ENCODE measurements around the gene NACC2. TPM values are rescaled to one million over a fixed set of nuclear protein-coding genes. Genes with fewer than 3 reads are reported as not detected.
"Not testable (repeated sequence)": the region's sequence is repeated elsewhere in the genome, so short reads cannot be mapped to it uniquely, and the experiment has no call there.

NACC2 gene
- total RNA-seq, 1 donor from 2014 or later, result 3.7 TPM

DNA sequence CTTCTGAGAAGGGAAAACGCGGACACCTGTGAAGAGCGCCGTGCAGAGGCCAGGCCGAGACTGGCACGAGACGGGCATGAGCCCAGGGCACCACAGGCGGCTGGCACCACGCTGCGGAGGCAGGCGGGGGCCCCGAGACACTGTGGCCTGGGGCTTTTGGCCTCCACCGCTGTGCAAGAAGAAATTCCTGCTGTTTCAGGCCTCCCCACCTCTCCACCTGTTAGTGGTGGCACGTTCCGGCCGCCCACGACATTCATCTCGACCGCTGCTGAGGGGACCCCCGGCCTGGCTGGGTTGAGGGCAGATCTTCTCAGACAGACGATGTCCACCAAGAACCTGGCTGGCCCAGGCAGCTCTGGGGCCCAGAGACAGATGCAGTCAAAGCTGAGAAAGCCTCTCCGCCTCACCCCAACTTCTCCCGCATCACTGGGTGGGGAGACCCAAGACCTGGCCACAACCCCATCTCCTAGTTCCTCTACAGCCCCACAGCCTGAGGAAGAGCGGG, 11.5 kb downstream of the NACC2 start:
- DNase-seq (ENCODE audit: low spot score in 2 of 2), result no peak
- no peak for FAIRE-seq

DNA sequence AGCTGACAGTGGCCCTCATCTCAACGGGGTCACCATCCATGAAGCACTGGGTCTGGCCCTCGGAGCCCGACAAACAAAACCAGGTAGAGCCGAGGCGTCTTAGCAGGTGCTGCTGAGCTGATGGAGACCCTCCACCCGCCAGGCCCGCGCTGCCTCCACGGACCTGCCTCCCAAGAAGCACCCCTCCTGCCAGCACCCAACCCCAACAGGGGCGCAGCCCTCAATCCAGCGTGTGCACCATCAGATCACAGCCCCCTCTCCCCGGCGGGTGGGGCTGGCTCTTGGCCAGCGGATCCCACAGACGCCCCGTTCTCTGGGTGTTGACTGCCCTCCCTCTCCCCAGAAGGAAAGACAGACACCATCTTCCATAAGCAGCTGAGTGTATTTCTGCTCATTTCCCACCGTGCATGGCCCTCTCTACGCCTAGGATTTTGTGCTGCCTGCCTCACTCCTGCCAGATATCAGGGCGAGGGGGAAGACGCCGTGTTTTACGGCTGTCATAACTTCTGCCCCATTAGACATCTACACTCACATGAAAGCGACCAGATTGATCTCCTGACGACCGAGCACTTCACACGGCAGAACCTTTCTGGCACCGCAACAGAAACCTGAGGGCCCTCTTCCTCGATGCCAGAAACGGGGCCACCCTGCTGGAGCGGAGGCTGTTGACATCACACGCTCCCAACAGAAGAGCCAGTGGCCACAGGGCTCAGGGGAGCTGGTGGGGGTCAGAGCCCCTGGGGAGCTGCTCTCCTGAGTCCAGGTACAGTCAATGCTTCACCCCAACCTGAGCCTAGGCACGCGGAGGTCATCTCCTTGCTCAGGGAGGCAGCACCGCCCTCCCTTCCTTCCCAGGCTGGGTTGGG, 12.4 kb downstream of the NACC2 start:
- no peak for DNase-seq (ENCODE audit: low spot score in 2 of 2)
- no peak for FAIRE-seq

DNA sequence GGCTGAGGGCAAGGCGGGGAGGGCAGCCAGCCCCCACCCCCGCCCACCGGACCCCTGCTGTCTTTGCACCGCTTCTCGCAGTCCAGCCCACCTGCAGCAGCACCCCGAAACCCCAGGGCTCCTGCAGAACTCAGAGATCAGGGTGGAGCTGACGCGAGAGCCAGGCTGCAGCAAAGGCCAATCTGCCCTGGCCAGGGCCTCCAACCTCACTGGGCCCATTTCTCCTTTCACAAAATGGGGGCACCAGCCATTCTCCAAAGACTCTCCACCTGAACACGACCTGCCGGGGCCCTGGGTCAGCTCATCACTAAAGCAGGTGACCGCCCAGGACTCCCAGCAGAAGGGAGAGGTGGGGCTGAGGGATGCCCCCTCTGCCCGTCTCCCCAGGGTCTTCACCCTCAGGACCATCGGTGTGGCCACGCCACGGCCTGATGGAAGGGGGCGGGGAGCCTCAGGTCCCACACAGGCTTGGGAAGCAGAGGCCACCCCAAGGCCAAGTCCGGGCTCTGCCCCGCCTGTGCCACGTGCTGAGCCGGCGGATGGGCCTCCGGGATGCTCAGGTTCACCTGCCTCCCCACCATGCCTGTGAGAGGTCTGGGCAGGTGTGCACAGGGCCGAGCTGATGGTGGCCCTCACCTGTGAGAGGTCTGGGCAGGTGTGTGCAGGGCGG, 13.1 kb downstream of the NACC2 start:
- DNase-seq (ENCODE audit: low spot score in 2 of 2) (no peak), FAIRE-seq (no peak)

GRCh38 chr9:136081113-136081825, 13.8 kb downstream of the NACC2 start:
- DNase-seq (ENCODE audit: low spot score in 2 of 2) (peak in 1 of 2 donors; percentile 39), FAIRE-seq (no peak)

GRCh38 chr9:136080716-136081112, 14.4 kb downstream of the NACC2 start:
- DNase-seq (ENCODE audit: low spot score in 2 of 2) (no peak), FAIRE-seq (no peak)

GRCh38 chr9:136079916-136080246, 15.2 kb downstream of the NACC2 start:
- DNase-seq (ENCODE audit: low spot score in 2 of 2) (no peak), FAIRE-seq (no peak)

GRCh38 chr9:136079211-136079915, 15.7 kb downstream of the NACC2 start:
- FAIRE-seq (no peak), DNase-seq (ENCODE audit: low spot score in 2 of 2) (peak in 1 of 2 donors; percentile 4)

DNA sequence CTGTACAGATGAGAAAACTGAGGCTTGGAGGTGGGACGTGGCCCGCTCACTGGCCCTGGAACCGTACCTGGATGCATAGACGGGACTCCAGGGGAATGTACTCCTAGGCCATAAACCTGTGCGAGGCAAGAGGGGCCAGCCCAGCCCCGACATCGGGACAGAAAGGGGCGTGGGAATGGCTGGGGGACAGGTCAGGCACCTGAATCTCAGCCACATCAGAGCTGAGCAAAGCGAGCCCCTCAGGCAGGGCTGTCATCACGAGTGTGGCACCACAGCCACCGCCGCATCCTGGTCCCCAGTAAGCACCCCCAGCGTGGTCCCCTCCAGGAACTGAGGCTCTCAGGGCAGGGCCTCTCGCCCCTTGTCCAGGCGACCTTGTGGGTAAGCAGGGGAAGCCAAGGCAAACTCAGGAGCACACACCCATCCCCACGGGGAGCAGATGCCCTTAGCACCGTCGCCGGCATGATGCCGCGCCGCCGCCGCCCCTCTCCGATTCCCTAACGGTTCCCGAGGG, 16.5 kb downstream of the NACC2 start:
- DNase-seq (ENCODE audit: low spot score in 2 of 2) (no peak), FAIRE-seq (no peak)

- no peak for FAIRE-seq
- DNase-seq (ENCODE audit: low spot score in 2 of 2), result no peak
These were observed 17.1 kb downstream of the NACC2 start for GRCh38 chr9:136078024-136078423.

DNA sequence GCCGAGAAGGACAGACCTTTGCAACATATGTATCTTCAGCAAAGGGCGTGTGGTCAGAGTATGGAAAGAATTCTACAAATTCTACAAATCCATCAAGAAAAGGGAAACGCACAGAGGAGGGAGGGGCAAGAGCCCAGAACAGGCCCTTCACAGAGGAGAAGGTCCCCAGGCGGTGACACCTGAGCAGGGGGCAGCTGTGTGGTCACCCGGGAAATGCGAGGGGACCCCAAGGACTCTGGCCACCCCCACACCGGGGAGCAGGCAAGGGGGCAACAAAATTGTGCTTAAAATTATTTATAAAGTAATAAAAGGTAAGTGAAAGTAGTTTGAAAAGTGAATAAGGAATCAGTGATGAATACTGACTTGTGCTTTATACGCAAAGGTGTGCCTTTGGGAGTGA, 17.6 kb downstream of the NACC2 start:
- FAIRE-seq (no peak), DNase-seq (ENCODE audit: low spot score in 2 of 2) (no peak)

- DNase-seq (ENCODE audit: low spot score in 2 of 2) (no peak), FAIRE-seq (no peak)
These were observed 19.0 kb downstream of the NACC2 start for GRCh38 chr9:136075881-136076678.

DNA sequence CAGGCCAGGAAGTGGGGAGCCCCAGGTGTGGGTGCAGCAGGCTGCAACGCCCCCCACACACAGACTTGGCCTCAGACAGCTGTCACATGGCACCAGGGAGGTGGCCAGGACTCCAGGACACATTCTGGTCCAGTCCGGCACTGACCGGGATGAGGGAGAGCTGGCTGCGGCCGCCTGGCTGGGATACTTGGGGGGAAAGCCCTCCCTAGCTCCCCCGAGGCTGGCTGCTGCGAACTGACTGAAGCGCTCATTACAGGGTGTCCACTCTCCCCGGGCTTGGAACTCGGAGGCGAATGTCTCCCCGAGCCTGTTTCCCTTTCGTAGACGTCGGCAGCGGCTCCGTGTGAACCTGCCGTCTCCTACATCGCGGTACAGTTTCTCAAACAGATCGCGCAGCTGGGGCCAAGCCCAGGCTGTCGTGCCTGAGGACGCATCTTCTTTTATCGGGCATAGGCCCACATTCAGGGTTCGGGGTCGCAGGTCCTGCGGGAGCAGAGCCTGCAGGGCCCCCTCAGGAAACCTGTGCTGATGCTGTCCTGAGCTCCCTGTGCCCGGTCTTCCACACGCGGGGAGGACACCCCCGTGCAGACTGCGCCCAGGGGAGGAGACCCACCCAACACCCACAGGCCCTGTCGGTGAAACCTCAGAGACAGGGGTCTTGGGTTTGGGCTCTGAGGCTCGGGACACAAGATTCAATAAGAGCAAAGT, 19.8 kb downstream of the NACC2 start:
- no peak for FAIRE-seq
- DNase-seq (ENCODE audit: low spot score in 2 of 2), result no peak

GRCh38 chr9:136074706-136075105, 20.4 kb downstream of the NACC2 start:
- no peak for FAIRE-seq

DNA sequence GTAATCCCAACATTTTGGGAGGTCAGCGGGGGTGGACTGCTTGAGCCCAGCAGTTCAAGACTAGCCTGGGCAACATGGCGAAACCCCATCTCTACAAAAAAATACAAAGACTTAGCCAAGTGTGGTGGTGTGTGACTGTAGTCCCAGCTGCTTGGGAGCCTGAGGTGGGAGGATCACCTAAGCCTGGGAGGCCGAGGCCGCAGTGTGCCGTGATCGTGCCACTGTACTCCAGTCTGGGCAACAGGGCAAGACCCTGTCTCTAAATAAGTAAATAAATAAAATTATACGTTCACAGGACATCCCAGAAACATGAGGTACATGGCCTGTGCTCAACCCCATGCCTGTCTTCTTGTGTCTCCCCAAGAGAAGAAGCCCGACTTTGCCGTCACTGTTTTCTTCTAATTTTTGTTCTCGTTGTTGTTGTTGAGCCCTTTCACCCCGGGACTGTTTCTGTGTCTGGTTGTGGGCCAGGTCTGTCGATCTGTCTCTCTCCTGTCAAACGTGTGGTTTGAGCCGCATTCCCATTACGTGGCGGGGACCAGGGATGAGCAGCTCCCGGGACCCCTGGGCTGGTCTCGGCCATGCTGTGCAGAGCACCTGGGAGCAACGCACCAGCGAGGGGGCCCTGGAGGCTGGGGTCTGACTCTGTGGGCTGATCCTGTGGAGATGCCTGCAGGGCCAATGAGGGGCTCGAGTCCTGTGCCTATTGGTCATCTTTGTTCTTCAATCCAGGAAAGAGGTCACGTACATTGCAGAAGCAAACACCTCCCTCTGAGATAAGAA, 32.2 kb downstream of the NACC2 start:
- DNase-seq (ENCODE audit: low spot score in 2 of 2) (no peak), FAIRE-seq (no peak)

More at GRCh38 chr9:136074706-136075105, 20.4 kb downstream of the NACC2 start:
- DNase-seq (ENCODE audit: low spot score in 2 of 2), result no peak

DNA sequence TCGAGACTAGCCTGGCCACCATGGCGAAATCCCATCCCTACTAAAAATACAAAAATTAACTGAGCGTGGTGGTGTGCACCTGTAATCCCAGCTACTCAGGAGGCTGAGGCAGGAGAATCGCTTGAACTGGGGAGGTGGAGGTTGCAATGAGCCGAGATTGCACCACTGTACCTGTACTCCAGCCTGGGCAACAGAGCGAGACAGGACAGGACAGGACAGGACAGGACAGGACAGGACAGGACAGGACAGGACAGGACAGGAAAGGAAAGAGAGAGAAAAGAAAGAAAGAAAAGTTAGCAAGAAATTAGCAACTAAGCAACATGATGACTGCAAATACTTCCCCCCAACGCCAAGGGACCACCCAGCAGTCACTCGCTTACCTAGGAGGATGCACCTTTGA, 33.2 kb downstream of the NACC2 start:
- DNase-seq (ENCODE audit: low spot score in 2 of 2); FAIRE-seq: not testable (repeated sequence)

DNA sequence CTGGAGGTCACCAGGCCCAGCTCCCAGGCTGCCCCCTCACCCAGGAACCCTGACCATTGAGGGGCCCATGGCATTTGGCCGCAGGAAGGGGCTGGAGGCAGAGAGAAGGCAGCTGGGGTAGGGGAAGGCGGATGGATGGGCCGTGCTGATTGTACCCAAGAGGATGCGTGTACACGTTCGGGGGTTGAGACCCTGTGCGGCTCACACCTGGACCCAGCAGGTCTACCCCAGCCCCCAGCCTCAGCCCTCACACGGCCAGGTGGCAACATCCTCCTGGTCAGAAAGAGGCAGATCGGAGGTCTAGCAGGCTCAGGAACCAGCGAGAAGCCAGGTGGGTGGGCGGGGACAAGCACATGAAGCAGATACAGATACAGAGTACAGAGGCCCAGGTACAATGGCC, 33.7 kb downstream of the NACC2 start:
- DNase-seq (ENCODE audit: low spot score in 2 of 2) (no peak), FAIRE-seq (no peak)

- DNase-seq (ENCODE audit: low spot score in 2 of 2) (peak in 1 of 2 donors; percentile 3), FAIRE-seq (no peak)
These were observed 34.3 kb downstream of the NACC2 start for GRCh38 chr9:136060671-136061371.
